GM18502 (cell line): Measurements from ENCODE around the gene PODXL2.
"Not testable (repeated sequence)": the region's sequence is repeated elsewhere in the genome, so short reads cannot be mapped to it uniquely, and the experiment has no call there.

Experiments used
- ATAC-seq: cut with Tn5 transposase; IDR thresholded peaks from one replicate; pipeline ENCODE4 v1.9.1; 2021; ENCODE audit warnings: mild to moderate bottlenecking; ENCODE audit not compliant: unreplicated experiment, poor library complexity

PODXL2 gene

DNA sequence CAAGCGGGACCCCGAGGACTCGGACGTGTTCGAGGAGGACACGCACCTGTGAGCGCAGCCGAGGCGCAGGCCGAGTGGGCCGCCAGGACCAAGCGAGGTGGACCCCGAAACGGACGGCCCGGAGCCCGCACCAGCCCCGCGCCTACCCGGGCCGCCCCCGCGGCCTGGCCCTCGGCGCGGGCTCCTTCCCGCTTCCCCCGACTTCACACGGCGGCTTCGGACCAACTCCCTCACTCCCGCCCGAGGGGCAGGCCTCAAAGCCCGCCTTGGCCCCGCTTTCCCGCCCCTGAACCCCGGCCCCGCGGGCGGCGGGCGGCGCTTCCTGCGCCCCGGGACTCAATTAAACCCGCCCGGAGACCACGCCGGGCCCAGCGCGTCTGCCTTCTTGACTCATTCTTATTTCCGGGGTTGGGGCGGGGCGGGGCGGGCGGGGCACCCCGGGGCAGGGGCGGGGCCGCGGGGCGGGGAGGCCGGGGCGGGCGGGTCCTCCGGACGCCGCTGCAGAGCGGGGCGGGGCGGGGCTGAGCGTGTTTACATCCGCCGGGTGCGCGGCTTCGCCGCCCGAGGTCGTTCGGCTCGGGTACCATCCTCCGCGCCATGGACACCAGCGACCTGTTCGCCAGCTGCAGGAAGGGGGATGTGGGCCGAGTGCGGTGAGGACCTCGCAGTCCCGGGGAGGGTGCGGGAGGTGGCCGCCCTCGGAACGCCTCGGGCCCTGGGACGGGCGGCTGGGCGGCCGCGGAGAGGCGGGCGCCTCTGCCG is 43.6 kb downstream of the PODXL2 start, which contains the start of gene ABTB1:
TSS of gene ABTB1 (plus strand) at position 524 of the 762 bp plus-strand sequence. CDS start at position 598, 74 bp downstream.
- peak; percentile 71 for ATAC-seq

DNA sequence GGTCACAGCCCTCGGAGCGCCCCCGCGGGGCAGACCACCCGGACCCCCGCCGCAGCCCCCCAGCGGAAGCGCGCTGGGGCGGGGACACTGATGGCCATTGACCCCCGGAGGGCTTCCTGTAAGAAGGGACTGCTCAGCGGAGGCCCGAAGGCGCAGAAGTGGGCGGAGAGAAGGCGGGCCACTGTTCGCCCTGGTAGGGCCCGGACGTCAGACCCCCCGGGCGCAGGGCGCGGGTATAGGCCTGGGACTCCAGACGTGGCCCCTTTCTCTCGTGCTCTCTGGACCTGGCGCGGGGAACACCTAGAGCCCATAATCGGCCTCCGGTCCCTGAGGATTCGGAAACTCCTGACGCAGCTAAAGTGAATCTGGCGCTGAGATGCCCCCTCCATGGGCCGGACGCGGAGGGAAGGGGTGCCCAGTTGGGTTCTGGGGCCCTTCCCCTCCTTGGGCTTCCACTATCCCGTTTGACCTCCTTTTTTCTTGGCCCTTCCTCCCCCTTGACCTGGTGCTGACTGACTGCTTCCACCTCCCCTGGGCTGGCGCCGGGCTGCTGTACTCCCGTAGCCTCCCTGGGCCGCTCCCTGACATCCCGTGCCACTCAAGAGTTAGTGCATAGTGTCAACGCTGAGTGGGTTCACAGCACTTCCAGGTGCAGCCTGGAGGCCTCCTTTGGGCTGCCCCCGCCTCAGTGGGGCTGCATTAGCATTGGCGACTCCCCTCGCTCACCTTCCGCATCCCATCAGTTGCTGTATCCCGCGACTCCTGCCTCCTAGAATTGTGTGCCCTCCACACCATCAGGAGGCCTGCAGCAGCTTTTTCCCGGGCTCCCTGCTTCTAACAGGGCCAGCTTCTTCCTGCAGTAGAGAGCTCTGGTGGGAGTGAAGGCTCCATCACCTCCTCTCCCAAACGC is 44.5 kb downstream of the PODXL2 start:
- peak; percentile 48 for ATAC-seq

DNA sequence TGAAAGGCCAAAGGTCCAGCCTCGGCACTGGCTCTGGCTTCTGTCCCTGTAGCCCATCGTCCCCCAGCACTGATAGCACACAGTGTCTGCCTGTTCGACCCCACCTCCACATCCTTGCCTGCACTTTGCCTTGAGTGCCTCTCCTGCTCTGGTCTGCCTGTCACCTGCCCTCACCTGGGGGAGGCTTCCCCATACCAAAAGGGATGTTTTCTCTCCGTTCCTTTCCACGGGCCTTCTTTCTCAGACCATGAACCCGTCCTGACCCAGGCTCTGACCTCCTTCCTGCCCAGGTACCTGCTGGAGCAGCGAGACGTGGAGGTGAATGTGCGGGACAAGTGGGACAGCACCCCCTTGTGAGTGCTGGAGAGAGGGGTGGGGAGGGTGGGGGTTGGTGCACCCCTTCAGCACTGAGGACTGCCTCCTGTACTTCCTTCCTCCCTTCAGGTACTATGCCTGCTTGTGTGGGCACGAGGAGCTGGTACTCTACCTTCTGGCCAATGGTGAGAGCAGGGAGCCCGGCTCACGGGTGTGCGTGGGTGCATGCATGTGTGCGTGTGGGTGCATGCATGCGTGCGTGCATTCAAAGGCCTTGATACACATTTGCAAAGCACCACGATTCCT is 45.2 kb downstream of the PODXL2 start:
- ATAC-seq: no peak

DNA sequence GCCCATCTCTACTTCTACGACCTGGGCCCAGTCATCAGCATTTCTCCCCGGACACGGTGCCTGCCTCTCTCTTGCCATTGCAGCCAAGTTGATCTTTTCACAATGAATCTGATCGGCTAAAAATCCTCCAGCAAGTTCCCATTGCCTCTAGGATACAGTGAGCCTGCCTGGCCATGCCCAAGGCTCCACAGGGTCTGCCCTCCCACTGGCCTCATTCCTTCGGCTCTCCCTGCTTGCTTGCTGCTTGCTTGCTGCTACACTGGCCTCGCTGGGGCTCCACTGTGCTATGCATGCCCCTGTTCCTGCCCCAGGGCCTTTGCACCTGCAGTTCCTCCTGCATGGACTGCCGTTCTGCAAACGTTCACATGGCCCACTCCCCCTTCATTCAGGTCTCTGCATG is 45.8 kb downstream of the PODXL2 start:
- no peak for ATAC-seq

DNA sequence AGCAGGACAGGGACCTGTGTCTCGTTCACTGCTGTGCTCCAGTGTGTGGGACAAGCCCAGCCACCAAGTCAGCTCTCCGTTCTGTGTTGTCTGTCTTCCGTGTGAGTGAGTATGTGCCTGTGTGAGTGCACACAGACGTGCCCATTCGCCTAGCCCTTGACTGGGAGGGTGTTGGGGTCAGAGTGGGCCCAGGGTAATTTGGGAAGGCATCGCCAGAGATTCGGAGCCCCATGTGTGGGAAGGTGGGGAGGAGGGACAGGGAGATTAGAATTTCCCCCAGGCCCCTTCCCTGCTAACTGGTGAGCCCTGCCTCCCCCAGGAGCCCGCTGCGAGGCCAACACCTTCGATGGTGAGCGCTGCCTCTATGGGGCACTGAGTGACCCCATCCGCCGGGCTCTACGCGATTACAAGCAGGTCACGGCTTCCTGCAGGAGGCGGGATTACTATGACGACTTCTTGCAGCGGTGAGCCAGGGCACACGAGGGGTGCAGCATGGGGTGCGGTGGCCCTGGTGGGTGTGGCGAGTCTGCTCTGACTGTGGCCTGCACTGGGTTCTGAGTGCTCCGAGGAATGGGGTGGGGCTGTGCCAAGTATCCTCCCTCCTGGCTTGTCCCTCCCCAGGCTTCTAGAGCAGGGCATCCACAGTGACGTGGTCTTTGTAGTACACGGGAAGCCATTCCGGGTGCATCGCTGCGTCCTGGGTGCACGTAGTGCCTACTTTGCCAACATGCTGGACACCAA is 46.8 kb downstream of the PODXL2 start:
- no peak for ATAC-seq

DNA sequence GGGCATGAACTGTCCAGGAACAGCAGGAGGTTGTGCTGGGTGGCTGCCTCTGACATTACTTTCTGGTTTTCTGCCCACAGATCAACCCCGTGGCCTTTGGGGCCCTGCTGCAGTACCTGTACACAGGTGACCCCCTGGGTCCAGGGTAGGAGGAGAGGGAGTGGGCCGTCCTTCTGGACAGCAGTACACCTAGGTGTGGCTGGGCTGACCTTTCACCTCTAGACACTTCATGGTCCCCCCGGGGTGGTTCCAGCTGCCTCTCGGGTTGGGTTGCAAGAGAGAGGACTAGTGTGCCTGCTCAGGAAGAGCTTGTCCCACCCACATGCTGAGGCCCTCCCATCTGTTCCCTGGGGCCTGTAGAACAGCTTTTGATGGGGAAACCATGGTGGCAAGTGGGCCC is 47.5 kb downstream of the PODXL2 start:
- no peak for ATAC-seq

DNA sequence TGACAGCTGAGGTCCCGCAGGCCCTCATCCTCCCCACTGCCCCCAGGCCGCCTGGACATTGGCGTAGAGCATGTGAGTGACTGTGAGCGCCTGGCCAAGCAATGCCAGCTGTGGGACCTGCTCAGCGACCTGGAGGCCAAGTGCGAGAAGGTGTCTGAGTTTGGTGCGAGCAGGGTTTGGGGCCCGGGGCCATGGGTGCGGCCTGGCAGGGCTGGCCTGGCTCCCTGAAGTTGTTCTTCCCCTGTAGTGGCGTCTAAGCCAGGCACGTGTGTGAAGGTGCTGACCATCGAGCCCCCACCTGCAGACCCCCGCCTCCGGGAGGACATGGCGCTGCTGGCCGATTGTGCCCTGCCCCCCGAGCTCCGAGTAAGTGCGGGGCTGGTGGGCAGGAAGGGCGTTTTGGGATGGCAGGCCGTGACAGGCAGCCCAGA is 48.0 kb downstream of the PODXL2 start:
- no peak for ATAC-seq

DNA sequence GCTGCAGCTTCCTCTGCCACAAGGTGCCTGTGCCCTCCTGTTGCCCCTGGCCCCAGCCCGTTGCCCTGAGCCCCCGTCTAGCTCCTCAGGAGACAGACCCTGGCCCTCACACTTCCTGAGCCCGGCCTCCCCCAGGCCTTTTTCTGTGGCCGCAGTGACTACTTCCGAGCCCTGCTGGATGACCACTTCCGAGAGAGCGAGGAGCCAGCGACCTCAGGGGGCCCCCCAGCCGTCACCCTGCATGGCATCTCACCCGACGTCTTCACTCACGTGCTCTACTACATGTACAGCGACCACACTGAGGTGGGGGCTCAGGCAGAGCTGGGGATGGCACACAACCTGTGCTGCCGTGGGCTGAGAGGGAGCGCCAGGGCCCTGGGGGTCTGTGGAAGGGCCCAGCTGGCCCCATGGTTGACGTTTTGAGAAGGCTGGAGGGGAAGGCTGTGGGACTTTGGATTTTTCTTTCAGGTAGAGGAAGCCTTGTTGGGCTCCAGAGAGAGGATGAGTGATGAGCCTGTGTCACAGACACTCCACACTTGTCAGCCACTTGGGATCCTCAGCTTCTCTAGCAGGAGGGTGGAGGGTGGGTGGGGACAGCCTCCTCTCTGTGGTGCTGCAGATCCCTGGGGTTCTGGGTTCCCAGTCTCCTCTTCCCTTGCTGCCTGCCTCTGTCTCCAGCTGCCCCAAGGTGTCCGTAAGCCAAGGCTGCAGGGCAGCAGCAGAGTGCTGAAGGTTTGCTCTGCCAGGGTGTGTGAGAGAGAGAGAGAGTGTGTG is 48.7 kb downstream of the PODXL2 start:
- ATAC-seq: no peak

DNA sequence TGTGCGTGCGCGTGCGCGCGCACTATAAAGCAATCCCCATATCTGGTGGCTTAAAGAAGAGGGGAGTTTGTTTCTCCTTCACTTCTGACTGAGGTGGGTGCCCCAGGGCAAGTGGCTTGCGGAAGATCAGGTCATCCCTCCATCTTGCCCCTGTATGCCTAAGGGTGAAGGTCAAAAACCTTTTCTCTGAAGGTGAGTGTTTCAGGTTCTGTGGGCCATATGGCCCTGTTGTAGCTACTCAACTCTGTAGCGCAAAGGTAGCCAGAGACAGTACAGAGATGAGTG is 49.3 kb downstream of the PODXL2 start:
- ATAC-seq: no peak

DNA sequence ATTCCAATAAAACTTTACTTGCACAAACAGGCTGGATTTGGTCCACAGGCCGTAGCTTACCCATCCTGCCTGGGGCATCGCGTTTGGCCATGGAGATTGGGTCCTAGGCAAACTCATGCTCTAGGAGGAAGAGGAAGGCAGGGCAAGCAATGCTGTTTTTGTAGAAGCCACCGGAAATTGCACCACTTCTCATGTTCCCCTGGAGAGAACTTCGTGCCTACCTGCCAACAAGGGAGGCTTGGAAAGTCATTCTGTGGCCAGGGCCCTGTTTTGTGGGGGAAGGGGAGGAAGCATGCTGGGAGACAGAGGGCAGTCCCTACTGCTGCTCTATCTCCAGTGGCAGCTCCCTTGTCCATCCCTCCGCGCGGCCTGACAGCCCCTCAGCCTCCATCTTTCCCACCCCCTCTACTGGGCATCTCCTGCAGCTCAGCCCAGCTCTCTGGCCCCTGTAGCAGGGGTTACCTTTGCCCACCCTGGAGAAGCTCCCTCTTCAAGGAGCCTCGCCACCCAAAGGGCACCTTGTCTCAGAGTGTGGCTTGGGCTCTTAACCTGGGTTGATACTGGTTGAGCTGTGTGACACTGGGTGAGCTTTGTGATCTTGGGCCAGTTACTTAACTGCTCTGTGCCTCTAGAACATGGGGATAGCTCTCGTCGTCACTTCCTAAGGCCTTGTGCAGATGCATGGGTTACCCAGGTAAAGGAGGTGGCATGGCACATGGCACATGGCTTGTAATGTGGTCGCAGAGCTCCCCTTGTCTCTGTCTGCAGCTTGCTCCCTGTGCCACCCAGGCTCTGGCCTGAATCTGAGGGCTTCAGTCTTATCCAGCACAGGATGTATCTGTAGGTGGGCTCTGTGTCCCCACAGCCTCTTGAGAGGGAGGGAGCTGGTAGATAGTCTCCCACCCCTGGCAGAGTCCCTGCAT is 49.9 kb downstream of the PODXL2 start:
- ATAC-seq: no peak

DNA sequence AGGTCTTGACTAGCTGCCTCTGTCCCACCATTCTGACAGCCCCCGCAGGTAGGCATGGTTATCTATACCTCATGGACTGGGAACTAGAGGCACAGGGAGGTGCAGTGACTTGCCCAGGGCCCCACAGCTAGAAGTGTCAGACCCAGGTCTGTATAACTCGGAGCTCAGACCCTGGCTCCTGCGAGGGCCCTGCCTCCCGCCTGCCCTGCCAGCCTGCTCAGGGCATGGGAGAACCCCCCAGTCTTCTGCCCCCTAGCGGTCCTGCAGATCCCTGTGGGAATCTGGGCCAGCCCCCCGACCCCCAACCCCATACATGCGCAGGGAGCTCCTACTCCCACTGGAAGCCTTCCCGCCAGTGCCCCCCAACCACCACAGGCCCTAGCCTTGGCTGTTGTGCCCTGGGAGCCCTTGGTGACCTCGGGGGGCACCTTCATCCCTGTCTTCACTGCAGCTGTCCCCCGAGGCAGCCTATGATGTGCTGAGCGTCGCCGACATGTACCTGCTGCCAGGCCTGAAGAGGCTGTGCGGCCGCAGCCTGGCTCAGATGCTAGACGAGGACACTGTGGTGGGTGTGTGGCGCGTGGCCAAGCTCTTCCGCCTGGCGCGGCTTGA is 50.7 kb downstream of the PODXL2 start:
- no peak for ATAC-seq

DNA sequence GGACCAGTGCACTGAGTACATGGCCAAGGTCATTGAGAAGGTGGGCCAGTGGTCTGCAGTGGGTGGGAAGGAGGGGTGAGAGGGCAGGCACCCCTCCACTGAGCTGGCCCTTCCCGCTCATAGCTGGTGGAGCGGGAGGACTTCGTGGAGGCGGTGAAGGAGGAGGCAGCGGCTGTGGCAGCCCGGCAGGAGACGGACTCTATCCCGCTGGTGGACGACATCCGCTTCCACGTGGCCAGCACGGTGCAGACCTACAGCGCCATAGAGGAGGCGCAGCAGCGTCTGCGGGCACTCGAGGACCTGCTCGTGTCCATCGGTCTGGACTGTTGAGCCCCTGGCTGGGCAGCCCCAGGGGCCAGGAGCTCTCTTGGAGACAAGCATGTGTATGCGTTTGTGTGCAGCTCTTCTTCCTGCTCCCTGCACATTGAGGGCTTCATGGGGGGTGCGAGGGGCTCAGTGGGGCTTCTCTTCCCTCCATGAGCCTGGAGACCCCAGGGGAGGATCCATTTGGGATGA is 51.2 kb downstream of the PODXL2 start:
- ATAC-seq: no peak

DNA sequence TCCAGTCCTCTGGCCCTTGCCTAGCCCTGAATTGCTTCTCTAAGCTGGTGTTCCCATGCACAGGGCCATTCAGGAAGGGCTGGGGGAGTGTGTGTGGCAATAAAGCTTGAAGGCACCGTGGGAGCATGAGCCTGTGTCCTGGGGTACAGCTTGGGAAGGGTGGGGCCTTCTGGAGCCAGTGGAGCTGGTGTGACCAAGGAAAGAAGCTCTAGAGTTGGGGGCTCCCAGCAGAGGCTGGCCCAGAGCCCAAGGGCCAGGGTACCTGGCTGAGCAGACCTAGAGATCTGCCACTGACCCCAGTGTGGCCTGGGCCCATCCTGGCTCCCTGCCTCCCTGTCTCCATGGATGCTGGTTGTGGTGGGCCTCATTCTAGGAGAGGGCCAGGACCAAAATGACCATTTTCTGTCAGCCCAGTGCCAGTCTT is 51.8 kb downstream of the PODXL2 start:
- no peak for ATAC-seq

DNA sequence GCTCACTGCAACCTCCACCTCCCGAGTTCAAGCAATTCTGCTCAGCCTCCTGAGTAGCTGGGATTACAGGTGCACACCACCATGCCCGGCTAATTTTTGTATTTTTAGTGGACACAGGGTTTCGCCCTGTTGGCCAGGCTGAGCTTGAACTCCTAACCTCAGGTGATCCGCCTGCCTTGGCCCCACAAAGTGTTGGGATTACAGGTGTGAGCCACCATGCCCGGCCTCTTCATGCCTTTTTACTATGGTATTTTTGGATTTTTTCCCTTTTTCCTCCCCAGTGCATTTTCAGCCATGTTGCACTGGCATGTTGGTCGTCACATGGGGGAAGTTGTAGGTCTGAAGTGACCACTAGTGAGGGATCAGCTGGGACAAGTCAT is 53.2 kb downstream of the PODXL2 start:
- ATAC-seq: not testable (repeated sequence)

DNA sequence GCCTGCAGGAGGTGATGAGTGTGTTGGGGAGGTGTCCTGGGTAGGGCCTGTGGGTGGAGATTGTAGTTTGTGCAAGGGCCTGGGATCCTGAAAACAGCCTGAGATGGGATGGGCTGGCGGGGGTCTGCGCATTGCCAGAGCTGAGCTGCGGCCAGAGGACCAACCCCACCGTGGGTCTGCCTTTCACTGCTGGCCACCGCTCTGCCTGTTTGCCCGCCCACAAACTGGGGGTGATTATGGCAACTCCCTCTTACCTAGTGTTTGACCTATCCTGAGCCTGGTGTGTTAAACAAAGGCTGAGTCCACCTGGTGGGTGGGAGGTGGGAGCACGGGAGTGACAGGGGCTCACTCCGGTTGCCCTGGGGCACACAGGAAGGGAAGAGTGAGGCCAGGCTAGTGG is 53.6 kb downstream of the PODXL2 start:
- no peak for ATAC-seq

DNA sequence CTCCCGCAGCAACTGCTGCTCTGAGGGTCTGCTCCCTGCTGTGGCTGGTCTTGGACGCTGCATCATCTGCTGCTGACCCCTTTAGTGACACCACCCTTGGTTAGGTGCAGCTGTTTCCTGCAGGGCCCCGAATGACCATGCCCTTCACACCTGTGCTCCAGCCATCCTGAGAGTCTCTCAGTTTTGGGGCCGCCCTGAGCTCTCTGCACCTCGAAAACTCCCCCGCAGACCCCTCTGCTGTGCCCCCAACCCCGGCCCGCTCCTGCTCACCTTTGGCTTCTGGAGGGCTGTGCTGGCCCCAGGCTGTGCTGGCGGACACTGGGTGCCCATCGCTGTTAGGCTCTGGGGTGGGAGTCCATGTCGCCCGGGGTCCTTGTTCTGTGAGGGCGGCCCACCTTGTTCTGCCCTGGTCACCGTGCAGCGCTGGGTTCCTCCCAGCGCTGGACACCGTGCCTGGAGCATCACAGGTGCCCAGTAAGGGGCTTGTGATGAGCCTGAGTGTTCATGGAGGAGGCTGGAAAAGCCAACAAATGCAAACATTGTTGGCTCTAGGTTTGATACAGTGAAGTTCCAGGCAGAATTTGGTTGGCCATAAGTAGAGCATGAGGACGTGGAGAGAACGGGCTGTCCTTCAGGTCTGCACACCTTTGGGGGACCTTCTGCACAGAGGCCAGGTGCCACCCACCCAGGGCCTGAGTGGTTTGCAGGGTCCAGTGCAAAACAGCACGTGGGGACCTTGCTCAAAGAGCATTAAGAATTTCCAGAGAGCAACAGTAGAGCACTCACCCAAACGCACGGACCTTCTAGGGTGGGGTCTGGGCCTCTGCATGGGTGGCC is 56.1 kb downstream of the PODXL2 start:
- ATAC-seq: no peak
